GM13977 (cell line): ENCODE results near the gene PRDM16.

ENCODE experiments used
- DNase-seq: peaks from one replicate; pipeline ENCODE4 v3.0.0; 2012; ENCODE audit warnings: low spot score
- CTCF ChIP-seq: IDR thresholded peaks from 2 replicates; pipeline ENCODE4 v1.5.1; 2012; ENCODE audit warnings: mild to moderate bottlenecking, control low read depth; ENCODE audit not compliant: insufficient read depth; ENCODE audit errors: extremely low read depth, missing control alignments
- in situ Hi-C: fragments of 300-500 bp; cut with MboI; formaldehyde crosslinking; loops from one replicate; pipeline ENCODE4 v1.12.0; 2022; ENCODE audit warnings: low sequenced_read_pairs, low pct_unique_long_range_greater_than_20kb, mixed read lengths, inconsistent platforms; ENCODE audit not compliant: unreplicated experiment

Gene PRDM16

GRCh38 chr1:3453203-3453761, 384.3 kb downstream of the PRDM16 start:
- in situ Hi-C loops, result no loop called here
- peak; percentile 98 for TF ChIP-seq CTCF
- peak; percentile 92 for DNase-seq

GRCh38 chr1:3453891-3454810, 385.1 kb downstream of the PRDM16 start, which contains the start of gene ARHGEF16:
Gene ARHGEF16 (plus strand): TSS chr1:3454665. CDS start chr1:3463085, 8,420 bp downstream.
- DNase-seq, result peak; percentile 66
- peak; percentile 43 for TF ChIP-seq CTCF
- in situ Hi-C loops, result no loop called here

GRCh38 chr1:3454811-3455618, 386.0 kb downstream of the PRDM16 start:
- DNase-seq, result no peak
- in situ Hi-C loops, result no loop called here

DNA sequence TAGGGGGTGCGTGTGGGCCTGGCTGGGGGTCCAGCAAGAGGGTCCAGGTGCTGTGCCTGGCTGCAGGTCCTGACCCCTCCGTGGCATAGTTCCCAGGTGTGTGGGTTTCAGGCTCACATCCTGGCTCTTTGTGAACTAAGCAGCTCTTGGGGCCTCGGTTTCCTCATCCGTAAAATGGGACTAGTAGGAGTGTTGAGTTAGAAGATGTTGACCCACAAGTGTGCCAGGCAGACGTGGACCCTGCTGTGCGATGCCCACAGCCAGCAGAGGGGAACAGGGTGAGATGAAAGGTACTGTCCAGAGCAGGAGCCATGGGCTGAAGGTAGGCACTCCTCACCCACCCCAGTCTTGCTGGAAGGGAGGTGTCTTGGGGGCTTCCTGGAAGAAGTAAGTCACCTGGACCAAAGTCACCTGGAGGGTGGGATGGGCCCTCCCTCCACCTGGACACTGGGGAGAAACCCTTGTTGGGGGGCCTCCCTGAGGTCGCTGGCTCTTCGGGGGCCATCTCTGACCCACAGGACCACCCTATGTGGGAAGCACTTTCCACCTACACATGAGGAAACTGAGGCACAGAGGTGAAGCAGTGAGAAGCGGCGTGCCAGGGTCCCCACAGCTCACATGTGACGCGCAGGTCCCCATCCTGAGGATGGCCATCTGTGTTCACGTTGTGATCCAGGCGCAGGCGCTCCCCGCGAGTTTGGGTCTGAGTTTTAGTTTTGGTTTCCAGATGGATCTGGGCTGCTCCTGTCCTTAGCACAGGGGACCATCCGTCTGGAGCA, 386.9 kb downstream of the PRDM16 start:
- TF ChIP-seq CTCF, result no peak
- in situ Hi-C loops, result no loop called here
- DNase-seq, result no peak

More at GRCh38 chr1:3454811-3455618, 386.0 kb downstream of the PRDM16 start:
- TF ChIP-seq CTCF, result no peak

DNA sequence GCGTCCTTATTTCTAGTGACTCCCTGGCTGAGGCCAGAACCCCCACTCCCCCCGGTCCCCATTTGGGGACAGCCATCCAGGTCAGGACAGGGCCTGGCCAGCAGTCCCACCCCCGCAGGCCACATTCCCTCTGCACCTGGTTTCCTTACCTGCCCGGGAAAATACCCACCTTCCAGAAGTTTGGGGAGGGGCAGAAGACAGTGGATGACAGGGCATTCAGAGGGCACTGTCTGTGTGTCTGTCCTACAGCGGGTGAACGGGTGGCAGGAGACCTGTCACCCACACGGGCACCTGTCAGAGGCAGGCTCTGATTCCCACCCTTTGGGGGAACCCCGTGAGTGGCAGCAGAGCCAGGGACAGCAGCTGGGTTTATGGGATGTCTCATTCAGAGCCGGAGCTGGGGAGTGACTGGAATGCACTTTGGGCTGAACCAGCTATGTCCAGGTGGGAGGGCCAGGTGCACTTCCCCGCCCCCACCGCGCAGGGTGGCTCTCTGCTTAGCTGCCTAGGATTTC, 387.5 kb downstream of the PRDM16 start:
- in situ Hi-C loops, result no loop called here

More for the DNA sequence above, 387.5 kb downstream of the PRDM16 start:
- no peak for DNase-seq
- TF ChIP-seq CTCF, result no peak
